SK-N-MC (cell line): ENCODE measurements around the gene TKTL1.

Experiments
- EZH2 ChIP-seq: fragments of 200-600 bp; sonication (generic); IDR thresholded peaks from one replicate; pipeline ENCODE4 v1.6.1; 2017; ENCODE audit warnings: antibody characterized with exemption
- POLR2AphosphoS5 ChIP-seq: IDR thresholded peaks from 2 replicates; pipeline ENCODE4 v1.6.1; 2012; ENCODE audit warnings: mild to moderate bottlenecking, low read depth, low read length, borderline replicate concordance

- TF ChIP-seq POLR2AphosphoS5 (no peak), EZH2 (no peak)
These were observed 37.0 kb downstream of the TKTL1 start for GRCh38 chrX:154332561-154332960.
